ENCODE measurements around the gene TSPYL6. TPM values are rescaled to one million over a fixed set of nuclear protein-coding genes. Genes with fewer than 3 reads are reported as not detected.
"Not testable (repeated sequence)": the region's sequence is repeated elsewhere in the genome, so short reads cannot be mapped to it uniquely, and the experiment has no call there.

TSPYL6 gene
- total RNA-seq, 1 donor from 2014 or later, result not detected

GRCh38 chr2:54267577-54267976, 11.5 kb upstream of the TSPYL6 start:
- Mint-ChIP-seq H3K4me3 (no peak overlapping the region), H3K27ac (no peak overlapping the region), H3K9me3 (peaks cover 12% of the 10 kb centered on the region), H3K4me1 (peaks cover 18% of the 10 kb centered on the region), H3K36me3 (ENCODE audit: low read depth) (peaks cover 23% of the 10 kb centered on the region), H3K27me3 (no peaks in the 10 kb centered on the region)
- intact Hi-C loops (cut with micrococcal nuclease), result no loop called here
- DNase-seq (no peak), ATAC-seq (ENCODE audit: low read depth) (no peak)
- CTCF ChIA-PET, result interaction anchor here (1.5 kb wide), 1 partner anchor 24 kb away, joined by 3 read pairs; no protein-coding TSS in a partner anchor
- TF ChIP-seq, protein P1, sequence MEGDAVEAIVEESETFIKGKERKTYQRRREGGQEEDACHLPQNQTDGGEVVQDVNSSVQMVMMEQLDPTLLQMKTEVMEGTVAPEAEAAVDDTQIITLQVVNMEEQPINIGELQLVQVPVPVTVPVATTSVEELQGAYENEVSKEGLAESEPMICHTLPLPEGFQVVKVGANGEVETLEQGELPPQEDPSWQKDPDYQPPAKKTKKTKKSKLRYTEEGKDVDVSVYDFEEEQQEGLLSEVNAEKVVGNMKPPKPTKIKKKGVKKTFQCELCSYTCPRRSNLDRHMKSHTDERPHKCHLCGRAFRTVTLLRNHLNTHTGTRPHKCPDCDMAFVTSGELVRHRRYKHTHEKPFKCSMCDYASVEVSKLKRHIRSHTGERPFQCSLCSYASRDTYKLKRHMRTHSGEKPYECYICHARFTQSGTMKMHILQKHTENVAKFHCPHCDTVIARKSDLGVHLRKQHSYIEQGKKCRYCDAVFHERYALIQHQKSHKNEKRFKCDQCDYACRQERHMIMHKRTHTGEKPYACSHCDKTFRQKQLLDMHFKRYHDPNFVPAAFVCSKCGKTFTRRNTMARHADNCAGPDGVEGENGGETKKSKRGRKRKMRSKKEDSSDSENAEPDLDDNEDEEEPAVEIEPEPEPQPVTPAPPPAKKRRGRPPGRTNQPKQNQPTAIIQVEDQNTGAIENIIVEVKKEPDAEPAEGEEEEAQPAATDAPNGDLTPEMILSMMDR (IDR thresholded peaks at IDR 0.05), result no peak
- POLR2A ChIA-PET, result no interaction called here

- Mint-ChIP-seq H3K9me3 (peaks cover 12% of the 10 kb centered on the region), H3K36me3 (ENCODE audit: low read depth) (peaks cover 23% of the 10 kb centered on the region)
- H3K27ac Mint-ChIP-seq; H3K4me3 Mint-ChIP-seq; DNase-seq; intact Hi-C loops (cut with micrococcal nuclease); POLR2A ChIA-PET; ATAC-seq (ENCODE audit: low read depth); CTCF ChIA-PET; H3K4me1 Mint-ChIP-seq; H3K27me3 Mint-ChIP-seq: not testable (repeated sequence)
Observed at GRCh38 chr2:54265081-54265480, 9.1 kb upstream of the TSPYL6 start.

DNA sequence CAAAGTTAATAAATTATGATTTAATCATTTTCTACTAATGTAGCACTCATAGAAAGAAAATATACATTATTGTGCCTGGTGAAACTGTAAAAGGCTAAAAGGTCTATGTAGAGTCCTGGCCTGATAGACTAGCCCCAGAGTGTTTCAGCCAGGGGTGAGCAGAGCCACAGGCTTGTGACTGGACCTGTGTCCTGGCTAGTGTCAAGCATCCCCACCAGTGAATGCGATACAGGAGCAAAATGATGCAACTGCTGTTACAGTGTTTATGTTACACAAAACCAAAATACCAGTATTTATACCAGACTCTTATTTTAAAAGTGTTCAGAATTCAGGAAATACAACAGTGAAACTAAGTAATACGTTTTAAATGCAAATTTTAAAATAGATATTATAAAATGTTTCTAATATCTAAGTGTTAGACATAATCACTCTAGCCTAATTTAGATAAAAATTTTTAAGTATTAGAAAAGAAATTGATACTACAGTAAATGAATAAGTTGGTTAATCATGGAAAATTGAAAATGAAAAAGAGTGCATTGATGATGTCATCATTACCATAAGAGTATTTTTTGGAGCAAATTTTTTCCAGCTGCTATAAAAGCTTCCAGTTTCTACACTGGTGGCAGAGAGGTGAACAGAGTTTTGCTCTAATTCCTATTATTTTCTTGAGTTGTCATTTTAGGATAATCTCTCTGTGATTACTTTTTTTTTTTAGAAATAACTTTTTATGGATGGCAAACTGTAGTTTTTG, 6.2 kb upstream of the TSPYL6 start:
- peaks cover 23% of the 10 kb centered on the region for H3K36me3 Mint-ChIP-seq (ENCODE audit: low read depth)
- CTCF ChIA-PET, result no interaction called here
- H3K4me1 Mint-ChIP-seq, result no peaks in the 10 kb centered on the region
- ATAC-seq (ENCODE audit: low read depth), result no peak
- no peak overlapping the region for H3K27ac Mint-ChIP-seq
- intact Hi-C loops (cut with micrococcal nuclease), result no loop called here
- H3K27me3 Mint-ChIP-seq, result no peaks in the 10 kb centered on the region
- POLR2A ChIA-PET, result interaction anchor here (0.7 kb wide), 1 partner anchor 1355 kb away, joined by 4 read pairs; the partner anchor contains the start of gene PPP4R3B
- H3K9me3 Mint-ChIP-seq, result peaks cover 12% of the 10 kb centered on the region
- DNase-seq, result no peak
- TF ChIP-seq, protein P1 (IDR thresholded peaks at IDR 0.05), result no peak
- no peak overlapping the region for H3K4me3 Mint-ChIP-seq

DNA sequence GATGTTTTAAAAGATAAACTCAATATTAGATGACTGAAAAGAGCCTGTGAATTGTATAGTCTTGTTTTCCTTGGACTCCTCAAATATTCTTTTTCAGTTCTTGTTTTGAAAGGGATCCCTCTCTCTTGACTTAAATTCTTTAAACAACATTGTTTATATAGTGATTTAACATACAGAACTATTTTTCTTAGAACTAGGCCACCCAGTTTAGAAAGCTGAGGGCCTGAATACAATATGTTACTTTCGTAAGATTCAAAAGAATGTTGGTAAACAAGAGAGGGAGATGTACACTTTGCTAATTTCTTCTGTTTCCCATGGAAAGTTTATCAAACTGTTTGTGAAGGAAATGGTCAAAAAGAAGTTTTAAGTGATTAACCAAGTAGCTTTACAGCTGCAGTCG, 5.5 kb upstream of the TSPYL6 start:
- TF ChIP-seq, protein P1 (IDR thresholded peaks at IDR 0.05), result no peak
- peaks cover 26% of the 10 kb centered on the region for H3K36me3 Mint-ChIP-seq (ENCODE audit: low read depth)
- peaks cover 12% of the 10 kb centered on the region for H3K9me3 Mint-ChIP-seq
- CTCF ChIA-PET, result no interaction called here
- H3K4me3 Mint-ChIP-seq, result no peak overlapping the region
- no peaks in the 10 kb centered on the region for H3K4me1 Mint-ChIP-seq
- no peaks in the 10 kb centered on the region for H3K27me3 Mint-ChIP-seq
- ATAC-seq (ENCODE audit: low read depth) (no peak), DNase-seq (no peak)
- intact Hi-C loops (cut with micrococcal nuclease), result no loop called here
- no peak overlapping the region for H3K27ac Mint-ChIP-seq
- POLR2A ChIA-PET, result no interaction called here

GRCh38 chr2:54260241-54260595, 4.2 kb upstream of the TSPYL6 start:
- ChIA-PET CTCF (no interaction called here), POLR2A (no interaction called here)
- TF ChIP-seq, protein P1 (IDR thresholded peaks at IDR 0.05), result no peak
- Mint-ChIP-seq H3K9me3 (peaks cover 10% of the 10 kb centered on the region), H3K36me3 (ENCODE audit: low read depth) (peaks cover 31% of the 10 kb centered on the region), H3K4me3 (no peak overlapping the region), H3K27me3 (no peaks in the 10 kb centered on the region), H3K4me1 (no peaks in the 10 kb centered on the region), H3K27ac (no peak overlapping the region)
- DNase-seq (no peak), ATAC-seq (ENCODE audit: low read depth) (no peak)
- intact Hi-C loops (cut with micrococcal nuclease), result no loop called here

Data from activated B cell treated with CpG ODN at 0.5 μM for 24 hours (primary cell).